H1 (cell line): ENCODE measurements around the gene UBQLN4. TPM values are rescaled to one million over a fixed set of nuclear protein-coding genes. Genes with fewer than 3 reads are reported as not detected.

Experiments used
- CTCF ChIA-PET: fragments of 300-600 bp; sonication (Branson Sonifier 250); formaldehyde crosslinking; loops from one replicate; lab custom pipeline; 2021; ENCODE audit not compliant: partially characterized antibody; lab: Charles Lee
- POLR2A ChIA-PET: fragments of 300-600 bp; sonication (Branson Sonifier 250); formaldehyde crosslinking; loops from one replicate; lab custom pipeline; 2021; ENCODE audit warnings: inconsistent platforms; ENCODE audit not compliant: partially characterized antibody; lab: Charles Lee
- DNase-seq, 2 experiments: peaks; one replicate each; pipeline versions ENCODE4 v3.0.0 to v3.0.0-alpha.2; 2010 to 2022; ENCODE audit warnings: low spot score in 2 of 2, low read depth in 1 of 2, mixed read lengths in 1 of 2
- FAIRE-seq: peaks from 2 replicates; lab custom pipeline; 2011; peaks lifted over from hg19 to GRCh38; lab: Jason Lieb, UNC
- H2AFZ ChIP-seq: 2 replicates; pipeline ENCODE4 v1.8.1; 2012; ENCODE audit warnings: low read length, inconsistent platforms
- H2AK5ac ChIP-seq: 2 replicates; pipeline ENCODE4 v1.6.1; 2013; ENCODE audit warnings: low read depth, low read length
- H2BK120ac ChIP-seq: replicated peaks from 2 replicates; pipeline ENCODE3; 2013; ENCODE audit warnings: low read depth, low read length, inconsistent platforms
- H2BK12ac ChIP-seq: 2 replicates; pipeline ENCODE4 v1.6.1; 2013; ENCODE audit warnings: low read depth, low read length
- H2BK15ac ChIP-seq: 2 replicates; pipeline ENCODE4 v1.6.1; 2013; ENCODE audit warnings: low read length
- H2BK20ac ChIP-seq: 2 replicates; pipeline ENCODE4 v1.6.1; 2013; ENCODE audit warnings: low read length
- H2BK5ac ChIP-seq: 2 replicates; pipeline ENCODE4 v1.6.1; 2013; ENCODE audit warnings: low read depth, low read length
- H3K14ac ChIP-seq: 2 replicates; pipeline ENCODE4 v1.6.1; 2013; ENCODE audit warnings: inconsistent platforms; ENCODE audit not compliant: insufficient read length
- H3K18ac ChIP-seq: 2 replicates; pipeline ENCODE4 v1.6.1; 2013; ENCODE audit warnings: low read length; ENCODE audit errors: extremely low read depth
- H3K23ac ChIP-seq: 2 replicates; pipeline ENCODE4 v1.6.1; 2013; ENCODE audit warnings: inconsistent platforms; ENCODE audit not compliant: insufficient read length
- H3K23me2 ChIP-seq: 2 replicates; pipeline ENCODE4 v1.6.1; 2013; ENCODE audit warnings: low read depth, low read length
- H3K27ac ChIP-seq: 2 replicates; pipeline ENCODE4 v1.6.1; 2011; ENCODE audit warnings: low read depth, low read length, inconsistent platforms
- H3K27me3 ChIP-seq, 4 experiments: replicated peaks in 1 of 4; 1 replicate in 1 of 4; 2 replicates in 3 of 4; pipeline versions ENCODE4 v1.6.1 to v1.8.1; 2011 to 2013; ENCODE audit warnings: low read length in 3 of 4, mild to moderate bottlenecking in 3 of 4, inconsistent platforms in 2 of 4, mixed read lengths in 2 of 4, moderate library complexity in 1 of 4; ENCODE audit not compliant: control insufficient read depth in 3 of 4, insufficient read depth in 3 of 4; ENCODE audit errors: extremely low read depth in 1 of 4
- H3K36me3 ChIP-seq, 4 experiments: 2 replicates each; pipeline versions ENCODE4 v1.6.1 to v1.8.1; 2011 to 2013; ENCODE audit warnings: mild to moderate bottlenecking in 4 of 4, low read length in 3 of 4, moderate library complexity in 2 of 4, control low read depth in 1 of 4, inconsistent platforms in 1 of 4; ENCODE audit not compliant: insufficient read depth in 4 of 4, control insufficient read depth in 2 of 4
- H3K4ac ChIP-seq: replicated peaks from 2 replicates; pipeline ENCODE3; 2013; ENCODE audit warnings: low read length, low read depth, mixed read lengths, inconsistent platforms; ENCODE audit not compliant: insufficient read length
- H3K4me1 ChIP-seq, 4 experiments: replicated peaks in 1 of 4; 1 replicate in 1 of 4; 2 replicates in 3 of 4; pipeline versions ENCODE4 v1.6.1 to v1.8.1; 2011 to 2013; ENCODE audit warnings: low read length in 3 of 4, inconsistent platforms in 2 of 4, mixed read lengths in 1 of 4; ENCODE audit not compliant: insufficient read depth in 4 of 4, control insufficient read depth in 3 of 4
- H3K4me2 ChIP-seq, 2 experiments: 2 replicates each; pipeline versions ENCODE4 v1.6.1 to v1.8.1; 2011 to 2013; ENCODE audit warnings: low read depth in 2 of 2, low read length in 2 of 2, control low read depth in 1 of 2, inconsistent platforms in 1 of 2, mild to moderate bottlenecking in 1 of 2; ENCODE audit not compliant: insufficient read depth in 1 of 2
- H3K4me3 ChIP-seq, 4 experiments: fragments of 200-600, 300-600 bp in 1 of 4; sonication (generic), shearing (Covaris generic), sonication (Bioruptor Twin) in 1 of 4; 2 replicates each; pipeline versions ENCODE4 v1.5.1 to v1.8.1; 2011 to 2016; ENCODE audit warnings: low read length in 4 of 4, low read depth in 3 of 4, control low read depth in 2 of 4, inconsistent platforms in 2 of 4, mild to moderate bottlenecking in 2 of 4, mixed read lengths in 1 of 4, moderate library complexity in 1 of 4; ENCODE audit not compliant: insufficient read depth in 2 of 4; ENCODE audit errors: extremely low read depth in 1 of 4
- H3K56ac ChIP-seq: replicated peaks from 2 replicates; pipeline ENCODE3; 2013; ENCODE audit warnings: low read depth, mild to moderate bottlenecking, mixed read lengths, low read length, inconsistent platforms; ENCODE audit not compliant: insufficient read length
- H3K79me1 ChIP-seq: 2 replicates; pipeline ENCODE4 v1.6.1; 2013; ENCODE audit warnings: low read depth, low read length, control low read depth
- H3K79me2 ChIP-seq, 2 experiments: 2 replicates each; pipeline versions ENCODE4 v1.6.1 to v1.8.1; 2012 to 2013; ENCODE audit warnings: low read length in 2 of 2, mild to moderate bottlenecking in 2 of 2, inconsistent platforms in 1 of 2; ENCODE audit not compliant: insufficient read depth in 2 of 2, control insufficient read depth in 1 of 2
- H3K9ac ChIP-seq, 4 experiments: replicated peaks in 1 of 4; 1 replicate in 1 of 4; 2 replicates in 3 of 4; pipeline versions ENCODE4 v1.6.1 to v1.8.1; 2011 to 2013; ENCODE audit warnings: low read depth in 3 of 4, low read length in 3 of 4, control low read depth in 2 of 4, mild to moderate bottlenecking in 2 of 4, moderate library complexity in 2 of 4, inconsistent platforms in 1 of 4; ENCODE audit errors: extremely low read depth in 1 of 4
- H3K9me3 ChIP-seq, 2 experiments: 2 replicates each; pipeline versions ENCODE4 v1.6.1 to v1.8.1; 2012 to 2013; ENCODE audit warnings: mild to moderate bottlenecking in 2 of 2, moderate library complexity in 2 of 2, control low read depth in 1 of 2, inconsistent platforms in 1 of 2, low read depth in 1 of 2, low read length in 1 of 2, mixed read lengths in 1 of 2; ENCODE audit not compliant: insufficient read depth in 2 of 2
- H4K20me1 ChIP-seq, 2 experiments: replicated peaks in 1 of 2; 2 replicates each; pipeline versions ENCODE3 to v1.8.1; 2011 to 2013; ENCODE audit warnings: inconsistent platforms in 2 of 2, low read length in 2 of 2, mild to moderate bottlenecking in 1 of 2; ENCODE audit not compliant: insufficient read depth in 2 of 2, control insufficient read depth in 1 of 2
- H4K5ac ChIP-seq: 2 replicates; pipeline ENCODE4 v1.6.1; 2013; ENCODE audit warnings: low read length, low read depth, mixed read lengths, inconsistent platforms; ENCODE audit not compliant: insufficient read length
- H4K8ac ChIP-seq: 2 replicates; pipeline ENCODE4 v1.8.0; 2013; ENCODE audit warnings: mild to moderate bottlenecking, moderate library complexity, low read length, inconsistent platforms; ENCODE audit not compliant: insufficient read depth; ENCODE audit errors: extremely low read depth
- H4K91ac ChIP-seq: replicated peaks from 2 replicates; pipeline ENCODE3; 2013; ENCODE audit warnings: low read length, mixed read lengths, inconsistent platforms; ENCODE audit not compliant: insufficient read length
- ASH2L ChIP-seq: fragments of 200-600, 300-600 bp; sonication (generic); IDR thresholded peaks from one replicate; pipeline ENCODE4 v1.7.1; 2017; ENCODE audit warnings: low read length
- POLR2A ChIP-seq, 2 experiments: IDR thresholded peaks; 1 replicate in 1 of 2; 2 replicates in 1 of 2; pipeline ENCODE4 v1.6.1; 2011; ENCODE audit warnings: low read depth in 2 of 2, low read length in 2 of 2, mild to moderate bottlenecking in 2 of 2; ENCODE audit errors: control extremely low read depth in 1 of 2
- whole genome bisulfite sequencing, 2 experiments: shearing (Covaris generic) in 1 of 2; methylation state at CpG; one replicate each; pipeline versions ENCODE4 v1.1.6 to v1.1.7; 2013 to 2015; ENCODE audit warnings: low lambda C conversion rate in 2 of 2, mixed read lengths in 2 of 2, inconsistent platforms in 1 of 2, low coverage in 1 of 2, missing lambda C conversion rate in 1 of 2; ENCODE audit not compliant: insufficient replicate concordance in 2 of 2, insufficient coverage in 1 of 2, insufficient read length in 1 of 2; ENCODE audit errors: extremely low coverage in 1 of 2, missing lambda C conversion rate in 1 of 2; 5-methylcytosine and 5-hydroxymethylcytosine counted together
- polyA plus RNA-seq, 7 experiments: library from polyadenylated mRNA; depleted of rRNA in 3 of 7; stranded (reverse) in 5 of 7; unstranded in 2 of 7; fragments of >200 nt in 5 of 7; fragments of 200-250 nt in 2 of 7; gene quantifications; 1 replicate in 5 of 7; 2 replicates in 1 of 7; 4 replicates in 1 of 7; pipeline versions ENCODE4 v1.2.1 to v1.2.3, GENCODE V29; 2011 to 2013; ENCODE audit warnings: missing spikeins in 2 of 7, mixed read lengths in 2 of 7
- total RNA-seq: library from RNA; stranded (reverse); fragmentation: NEBNext Ultra II Directional; extraction: Animal tissue kit (Norgen Biotek cat#: 25700); gene quantifications from 2 replicates; pipeline ENCODE4 v1.2.1, GENCODE V29; 2021

Gene UBQLN4
- total and polyA plus RNA-seq, 2 of the 8 experiments (the other 6 are each of a cell fraction or from before 2014, with no cell fraction given) = 37.7 to 52.0 TPM

DNA sequence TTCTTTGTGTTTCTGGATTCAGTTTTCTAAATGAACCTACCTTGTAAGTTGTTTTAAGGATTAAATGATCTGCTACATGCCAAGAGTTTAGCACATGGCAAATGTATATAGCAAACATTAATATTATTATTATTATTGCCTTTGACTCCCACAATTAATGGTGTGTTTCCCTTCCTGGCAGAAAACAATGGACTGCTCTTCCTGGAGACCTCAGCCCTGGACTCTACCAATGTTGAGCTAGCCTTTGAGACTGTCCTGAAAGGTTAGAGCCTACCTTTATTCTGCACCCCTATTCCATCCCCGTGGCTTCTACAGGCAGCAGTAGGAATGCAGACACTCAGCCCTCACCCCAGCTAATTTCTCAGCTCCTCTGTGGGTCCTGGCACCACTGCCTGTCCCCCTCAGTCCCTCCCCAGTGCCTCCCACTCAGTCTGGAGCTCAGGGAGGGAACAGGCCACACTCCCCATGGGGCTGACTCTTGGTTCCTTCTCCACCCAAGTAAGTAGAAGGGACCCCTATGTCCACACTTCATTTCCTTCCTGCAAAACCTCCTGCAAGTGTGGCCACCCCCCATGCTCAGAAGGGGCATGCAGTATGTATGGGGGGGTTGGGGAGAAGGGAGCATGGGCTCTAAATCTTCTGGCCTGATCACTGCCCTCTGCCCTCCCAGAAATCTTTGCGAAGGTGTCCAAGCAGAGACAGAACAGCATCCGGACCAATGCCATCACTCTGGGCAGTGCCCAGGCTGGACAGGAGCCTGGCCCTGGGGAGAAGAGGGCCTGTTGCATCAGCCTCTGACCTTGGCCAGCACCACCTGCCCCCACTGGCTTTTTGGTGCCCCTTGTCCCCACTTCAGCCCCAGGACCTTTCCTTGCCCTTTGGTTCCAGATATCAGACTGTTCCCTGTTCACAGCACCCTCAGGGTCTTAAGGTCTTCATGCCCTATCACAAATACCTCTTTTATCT, 16.2 kb upstream of the UBQLN4 start:
- H3K27ac ChIP-seq = no peak overlapping the region
- peaks cover 0 to 8% (median 2%) of the 10 kb centered on the region in 4 experiments; a peak in 3 of 8 replicates for H3K36me3 ChIP-seq
- H3K23me2 ChIP-seq = no peaks in the 10 kb centered on the region
- H3K56ac ChIP-seq = no peak overlapping the region
- ChIA-PET POLR2A (interaction anchor here (1.2 to 9.7 kb wide), 5 partner anchors 9 to 73 kb away, joined by 3 to 88 read pairs (median 8); partner anchors contain the start of genes MEX3A, RAB25 and UBQLN4), CTCF (interaction anchor here (0.5 to 10.0 kb wide), 10 partner anchors 9 to 131 kb away, joined by 3 to 139 read pairs (median 4); partner anchors contain the start of genes ARHGEF2, LAMTOR2, RAB25 and UBQLN4)
- H2BK15ac ChIP-seq = no peak overlapping the region
- H3K9ac ChIP-seq = 0 out of 7 replicates have a peak overlapping the region, but pooled peaks of 1 of the 4 experiments have one; percentile 5
- no peaks in the 10 kb centered on the region for H3K79me1 ChIP-seq
- no peak for DNase-seq
- no peak overlapping the region for H2BK20ac ChIP-seq
- peaks cover 5 to 9% of the 10 kb centered on the region in 2 experiments for H4K20me1 ChIP-seq
- H2AFZ ChIP-seq = no peak overlapping the region
- H2BK12ac ChIP-seq = no peak overlapping the region
- H2BK120ac ChIP-seq = no peak overlapping the region
- no peak overlapping the region for H2AK5ac ChIP-seq
- no peak for FAIRE-seq
- peaks cover 0 to 5% of the 10 kb centered on the region in 2 experiments; a peak in 1 of 4 replicates for H3K79me2 ChIP-seq
- no peaks in the 10 kb centered on the region for H3K9me3 ChIP-seq
- WGBS, 2 experiments = 92% methylated on average over 3 of the region's 3 CpGs; no CpG with 5 or more reads in 1 of the 2 experiments
- H3K27me3 ChIP-seq = no peaks in the 10 kb centered on the region
- H4K91ac ChIP-seq = peak overlapping the region; percentile 18
- TF ChIP-seq ASH2L (no peak), POLR2A (IDR thresholded peaks at IDR 0.05; ENCODE audit: control extremely low read depth in 1 of 2, low read depth in 2 of 2, low read length in 2 of 2) (no peak)
- H4K5ac ChIP-seq = no peak overlapping the region
- no peak overlapping the region for H2BK5ac ChIP-seq
- H3K4me2 ChIP-seq = no peak overlapping the region
- H3K4me1 ChIP-seq = peaks cover 10 to 25% (median 18%) of the 10 kb centered on the region in 4 experiments; a peak in 6 of 7 replicates
- H3K14ac ChIP-seq = no peak overlapping the region
- no peak overlapping the region for H3K23ac ChIP-seq
- H4K8ac ChIP-seq = no peak overlapping the region
- H3K18ac ChIP-seq = no peak overlapping the region; the same call in 1 of the 2 replicates
- H3K4me3 ChIP-seq = no peak overlapping the region
- H3K4ac ChIP-seq = no peak overlapping the region
